ENCODE results near the gene IGFBP4. TPM values are rescaled to one million over a fixed set of nuclear protein-coding genes. Genes with fewer than 3 reads are reported as not detected.

IGFBP4 gene
- total RNA-seq, 1 experiment from 2014 or later, result 22.5 TPM

- H3K4me1 ChIP-seq (replicated peaks), result peaks cover 4% of the 10 kb centered on the region
- DNase-seq (ENCODE audit: low read depth in 1 of 2, low spot score in 2 of 2), result no peak
- no peak overlapping the region for H3K27ac ChIP-seq
- no peaks in the 10 kb centered on the region for H3K9me3 ChIP-seq (replicated peaks)
- no peaks in the 10 kb centered on the region for H3K27me3 ChIP-seq (replicated peaks)
- no peaks in the 10 kb centered on the region for H3K36me3 ChIP-seq
- H3K4me3 ChIP-seq, result no peak overlapping the region
These were observed 63.5 kb downstream of the IGFBP4 start for GRCh38 chr17:40506786-40507185.

Other genes starting within 250 kb of the IGFBP4 start
- gene WIPF2, start 224.1 kb upstream of the IGFBP4 start, total RNA-seq (2014; rRNA removed; shearing (Covaris generic)), result 1.7 and 5.7 TPM in 2 replicates
- 95.8 and 97.8 TPM in 2 replicates for gene CDC6, start 155.6 kb upstream of the IGFBP4 start, total RNA-seq (2014; rRNA removed; shearing (Covaris generic))
- gene RARA, start 134.3 kb upstream of the IGFBP4 start, total RNA-seq (2014; rRNA removed; shearing (Covaris generic)), result 30.7 and 38.5 TPM in 2 replicates
- not detected in 2 replicates for gene GJD3, start 78.7 kb upstream of the IGFBP4 start, total RNA-seq (2014; rRNA removed; shearing (Covaris generic))
- 264 and 389 TPM in 2 replicates for gene TOP2A, start 25.6 kb upstream of the IGFBP4 start, total RNA-seq (2014; rRNA removed; shearing (Covaris generic))
- not detected in 2 replicates for gene TNS4, start 58.2 kb downstream of the IGFBP4 start, total RNA-seq (2014; rRNA removed; shearing (Covaris generic))
- not detected in 2 replicates for gene CCR7, start 122.0 kb downstream of the IGFBP4 start, total RNA-seq (2014; rRNA removed; shearing (Covaris generic))
- gene SMARCE1, start 204.4 kb downstream of the IGFBP4 start, total RNA-seq (2014; rRNA removed; shearing (Covaris generic)), result 97.8 and 137 TPM in 2 replicates
- gene KRT222, start 221.7 kb downstream of the IGFBP4 start, total RNA-seq (2014; rRNA removed; shearing (Covaris generic)), result not detected in 2 replicates

Measured in SJSA1 (cell line).